Small intestine (tissue), 7 donors: ENCODE measurements around the gene SNX14. TPM values are rescaled to one million over a fixed set of nuclear protein-coding genes. Genes with fewer than 3 reads are reported as not detected.

Experiments used
- DNase-seq, 2 donors: peaks; one replicate each; pipeline versions ENCODE4 v3.0.0 to v3.0.0-alpha.2; 2013
- FAIRE-seq: peaks from 2 replicates; lab custom pipeline; 2012; peaks lifted over from hg19 to GRCh38; lab: Jason Lieb, UNC
- H3K27ac ChIP-seq, 3 donors: one replicate each; pipeline ENCODE4 v1.5.1; 2013; ENCODE audit warnings: low read length in 2 of 3, mild to moderate bottlenecking in 2 of 3, control low read depth in 1 of 3, inconsistent platforms in 1 of 3, low read depth in 1 of 3, moderate library complexity in 1 of 3
- H3K27me3 ChIP-seq, 3 donors: one replicate each; pipeline ENCODE4 v1.6.1; 2013; ENCODE audit warnings: low read length in 3 of 3, inconsistent platforms in 1 of 3; ENCODE audit not compliant: control insufficient read depth in 3 of 3, insufficient read depth in 3 of 3
- H3K36me3 ChIP-seq, 3 donors: one replicate each; pipeline ENCODE4 v1.6.1; 2013; ENCODE audit warnings: low read length in 3 of 3, inconsistent platforms in 1 of 3, low read depth in 1 of 3, mild to moderate bottlenecking in 1 of 3, moderate library complexity in 1 of 3; ENCODE audit not compliant: control insufficient read depth in 3 of 3, insufficient read depth in 2 of 3
- H3K4me1 ChIP-seq, 3 donors: one replicate each; pipeline ENCODE4 v1.6.1; 2013; ENCODE audit warnings: low read length in 2 of 3, inconsistent platforms in 1 of 3, low read depth in 1 of 3, mild to moderate bottlenecking in 1 of 3, moderate library complexity in 1 of 3; ENCODE audit not compliant: control insufficient read depth in 3 of 3, insufficient read depth in 2 of 3
- H3K4me3 ChIP-seq, 3 donors: one replicate each; pipeline ENCODE4 v1.5.1; 2013; ENCODE audit warnings: low read length in 3 of 3, control low read depth in 1 of 3, inconsistent platforms in 1 of 3, low read depth in 1 of 3, mild to moderate bottlenecking in 1 of 3, moderate library complexity in 1 of 3
- H3K9me3 ChIP-seq, 2 donors: one replicate each; pipeline ENCODE4 v1.6.1; 2013; ENCODE audit warnings: low read depth in 1 of 2, low read length in 1 of 2; ENCODE audit not compliant: control insufficient read depth in 2 of 2, insufficient read depth in 1 of 2
- whole genome bisulfite sequencing, 3 donors: extraction: QIAGEN DNeasy Blood & Tissue Kit; methylation state at CpG; one replicate each; pipeline ENCODE4 v1.1.7; 2013; 5-methylcytosine and 5-hydroxymethylcytosine counted together
- polyA plus RNA-seq, 4 donors: library from polyadenylated mRNA; stranded (reverse) in 3 of 4; unstranded in 1 of 4; fragments of 200-250 nt in 3 of 4; fragments of 120-200 nt in 1 of 4; gene quantifications; one replicate each; pipeline versions ENCODE4 v1.2.1 to v1.2.3, GENCODE V29; 2013
- donor health status: healthy with polysubstance abuse.
- donor health status: control.
- donor health status: control.
- donor health status: Bipolar disorder and iron deficiency.
- donor health status: healthy.

Gene SNX14
- polyA plus RNA-seq, 4 donors, result 43.2 to 98.4 (median 54.0) TPM

- no peaks in the 10 kb centered on the region for H3K9me3 ChIP-seq
- peaks cover 0 to 2% (median 0%) of the 10 kb centered on the region in 3 donors for H3K36me3 ChIP-seq
- H3K27me3 ChIP-seq, result no peaks in the 10 kb centered on the region
- H3K4me1 ChIP-seq, result peaks cover 0 to 7% (median 2%) of the 10 kb centered on the region in 3 donors
- DNase-seq (no peak), FAIRE-seq (no peak)
- H3K27ac ChIP-seq, result no peak overlapping the region
- H3K4me3 ChIP-seq, result no peak overlapping the region
- 72 to 87% (median 85%) methylated on average over 2 of the region's 2 CpGs for WGBS, 3 donors
Observed at GRCh38 chr6:85462673-85463072, 131.0 kb downstream of the SNX14 start.

DNA sequence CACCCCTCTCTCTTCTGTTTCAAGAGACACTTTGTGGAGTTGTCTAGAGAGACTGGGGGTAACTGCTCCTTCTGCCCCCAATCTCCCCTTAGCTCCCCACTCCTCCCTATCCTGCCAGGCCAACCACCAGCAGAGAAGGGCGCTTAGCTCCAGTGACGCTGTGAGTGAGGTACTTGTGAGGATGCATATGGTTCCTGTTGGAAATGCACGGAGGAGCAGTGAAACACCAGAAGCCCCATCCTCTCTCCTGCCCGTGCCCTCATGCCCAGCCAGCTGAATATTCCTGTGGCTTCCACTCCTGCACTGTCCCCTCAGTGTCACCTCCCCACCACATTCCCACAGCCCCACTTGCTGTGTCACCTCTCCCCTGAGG lies 131.9 kb downstream of the SNX14 start:
- Histone ChIP-seq H3K4me1 (peaks cover 0 to 7% (median 2%) of the 10 kb centered on the region in 3 donors), H3K9me3 (no peaks in the 10 kb centered on the region), H3K27ac (peak overlapping the region in 2 of 3 donors; percentile 6 to 68), H3K27me3 (no peaks in the 10 kb centered on the region), H3K4me3 (no peak overlapping the region), H3K36me3 (no peaks in the 10 kb centered on the region)
- DNase-seq (no peak), FAIRE-seq (no peak)
- 72 to 93% (median 85%) methylated on average over 4 of the region's 4 CpGs for WGBS, 3 donors

GRCh38 chr6:85460921-85461797 lies 132.5 kb downstream of the SNX14 start:
- H3K36me3 ChIP-seq, result no peaks in the 10 kb centered on the region
- no peaks in the 10 kb centered on the region for H3K27me3 ChIP-seq
- H3K4me3 ChIP-seq, result no peak overlapping the region
- peaks cover 0 to 7% (median 2%) of the 10 kb centered on the region in 3 donors for H3K4me1 ChIP-seq
- H3K9me3 ChIP-seq, result no peaks in the 10 kb centered on the region
- H3K27ac ChIP-seq, result peak overlapping the region in 2 of 3 donors; percentile 6 to 68
- DNase-seq (peak in 1 of 2 donors; percentile 35), FAIRE-seq (no peak)
- WGBS, 3 donors, result 63 to 79% (median 71%) methylated on average over 4 of the region's 4 CpGs

DNA sequence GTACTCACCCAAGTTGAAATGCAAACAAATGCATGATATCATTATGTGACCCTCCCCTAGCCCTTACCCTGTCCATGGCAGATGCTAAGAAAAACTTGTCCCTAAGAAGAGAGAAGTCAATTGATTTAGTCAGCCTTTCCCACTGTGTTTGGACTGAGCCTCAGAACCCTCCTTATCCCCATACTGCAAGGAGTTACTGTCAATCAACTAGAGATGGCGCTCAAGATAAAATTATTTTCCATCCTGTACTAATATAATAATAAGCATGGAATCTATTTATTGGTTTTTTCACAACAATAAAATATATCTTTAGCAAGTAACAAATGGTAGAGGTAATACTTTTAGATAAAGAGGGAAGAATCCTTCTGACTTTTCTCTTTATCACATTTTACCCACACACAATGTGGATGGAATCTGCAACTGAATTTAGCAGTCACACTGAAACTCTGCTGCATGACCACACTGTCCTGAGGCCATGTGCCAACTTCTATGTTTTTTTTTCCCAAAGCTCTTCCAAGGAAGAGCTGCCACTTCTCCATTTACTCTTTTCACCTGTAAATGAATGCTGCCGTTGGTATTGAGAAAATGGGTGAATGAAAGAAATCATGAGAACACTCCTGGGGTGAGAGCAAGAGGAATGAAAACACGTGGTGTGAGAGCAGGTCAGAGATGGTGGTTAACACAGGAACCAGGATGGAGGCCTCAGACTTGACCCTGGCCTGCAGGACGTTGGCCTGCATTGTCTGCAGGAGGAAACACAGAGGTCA lies 133.3 kb downstream of the SNX14 start:
- Histone ChIP-seq H3K9me3 (no peaks in the 10 kb centered on the region), H3K4me3 (no peak overlapping the region), H3K4me1 (peaks cover 0 to 7% (median 2%) of the 10 kb centered on the region in 3 donors), H3K27ac (peak overlapping the region in 1 of 3 donors; percentile 3), H3K27me3 (no peaks in the 10 kb centered on the region), H3K36me3 (no peaks in the 10 kb centered on the region)
- FAIRE-seq (no peak), DNase-seq (no peak)
- 58 to 78% (median 76%) methylated on average over 4 of the region's 4 CpGs for WGBS, 3 donors

GRCh38 chr6:85459224-85459901 lies 134.3 kb downstream of the SNX14 start:
- FAIRE-seq, result no peak
- Histone ChIP-seq H3K27me3 (no peaks in the 10 kb centered on the region), H3K9me3 (no peaks in the 10 kb centered on the region), H3K4me3 (no peak overlapping the region), H3K4me1 (peaks cover 0 to 7% (median 2%) of the 10 kb centered on the region in 3 donors), H3K27ac (no peak overlapping the region), H3K36me3 (no peaks in the 10 kb centered on the region)
- no peak for DNase-seq
- 69 to 88% (median 79%) methylated on average over 4 of the region's 4 CpGs for WGBS, 3 donors

- no peak overlapping the region for H3K27ac ChIP-seq
- 91 to 96% (median 92%) methylated on average over 3 of the region's 3 CpGs for WGBS, 3 donors
Observed at GRCh38 chr6:85458782-85459181, 134.9 kb downstream of the SNX14 start.

GRCh38 chr6:85458184-85458583 lies 135.5 kb downstream of the SNX14 start:
- no peak overlapping the region for H3K27ac ChIP-seq
- DNase-seq (no peak), FAIRE-seq (no peak)
- peaks cover 0 to 7% (median 2%) of the 10 kb centered on the region in 3 donors for H3K4me1 ChIP-seq
- H3K27me3 ChIP-seq, result no peaks in the 10 kb centered on the region
- no peaks in the 10 kb centered on the region for H3K36me3 ChIP-seq
- WGBS, 3 donors, result 64 to 82% (median 81%) methylated on average over 2 of the region's 2 CpGs
- no peak overlapping the region for H3K4me3 ChIP-seq
- H3K9me3 ChIP-seq, result no peaks in the 10 kb centered on the region

More at GRCh38 chr6:85458782-85459181, 134.9 kb downstream of the SNX14 start:
- FAIRE-seq (no peak), DNase-seq (no peak)
- Histone ChIP-seq H3K27me3 (no peaks in the 10 kb centered on the region), H3K4me3 (no peak overlapping the region), H3K36me3 (no peaks in the 10 kb centered on the region), H3K4me1 (peaks cover 0 to 7% (median 2%) of the 10 kb centered on the region in 3 donors), H3K9me3 (no peaks in the 10 kb centered on the region)

GRCh38 chr6:85456782-85457181 lies 136.9 kb downstream of the SNX14 start:
- no peak for FAIRE-seq
- Histone ChIP-seq H3K36me3 (no peaks in the 10 kb centered on the region), H3K9me3 (no peaks in the 10 kb centered on the region), H3K27ac (no peak overlapping the region), H3K4me1 (peaks cover 4 to 13% (median 5%) of the 10 kb centered on the region in 3 donors), H3K27me3 (no peaks in the 10 kb centered on the region), H3K4me3 (no peak overlapping the region)
- no peak for DNase-seq
- 88 to 89% (median 89%) methylated on average over 4 of the region's 4 CpGs for WGBS, 3 donors
